ENCODE results near the gene ZNF76. TPM values are rescaled to one million over a fixed set of nuclear protein-coding genes. Genes with fewer than 3 reads are reported as not detected.
"Not testable (repeated sequence)": the region's sequence is repeated elsewhere in the genome, so short reads cannot be mapped to it uniquely, and the experiment has no call there.

The ZNF76 gene
- total RNA-seq, 2 donors from 2014 or later = 25.4 to 26.0 TPM

DNA sequence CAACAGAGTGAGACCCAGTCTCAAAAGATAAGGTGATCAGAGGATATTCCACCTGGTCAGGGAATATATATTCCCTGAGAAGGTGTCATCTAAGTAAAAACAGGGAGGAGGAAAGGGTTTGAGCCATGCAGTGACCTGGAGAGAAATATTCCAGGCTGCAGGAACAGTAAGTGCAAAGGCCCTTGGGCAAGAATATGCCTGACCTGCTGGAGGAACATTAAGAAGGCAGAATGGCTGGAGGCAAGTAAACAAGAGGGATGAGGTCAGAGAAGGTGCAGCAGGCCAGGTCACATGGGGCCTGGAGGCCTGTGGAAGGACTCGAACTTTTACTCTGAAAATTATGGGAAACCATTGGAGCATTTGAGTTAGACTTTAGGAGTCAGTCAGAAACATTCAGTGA is 44.8 kb downstream of the ZNF76 start:
- Histone ChIP-seq H3K4me1 (peaks cover 0 to 21% of the 10 kb centered on the region in 2 donors), H3K27ac (no peak overlapping the region), H3K4me3 (no peak overlapping the region), H3K36me3 (no peaks in the 10 kb centered on the region), H3K9me3 (no peaks in the 10 kb centered on the region), H3K27me3 (no peaks in the 10 kb centered on the region)
- DNase-seq (ENCODE audit: low spot score) = no peak
- TF ChIP-seq, protein P1, sequence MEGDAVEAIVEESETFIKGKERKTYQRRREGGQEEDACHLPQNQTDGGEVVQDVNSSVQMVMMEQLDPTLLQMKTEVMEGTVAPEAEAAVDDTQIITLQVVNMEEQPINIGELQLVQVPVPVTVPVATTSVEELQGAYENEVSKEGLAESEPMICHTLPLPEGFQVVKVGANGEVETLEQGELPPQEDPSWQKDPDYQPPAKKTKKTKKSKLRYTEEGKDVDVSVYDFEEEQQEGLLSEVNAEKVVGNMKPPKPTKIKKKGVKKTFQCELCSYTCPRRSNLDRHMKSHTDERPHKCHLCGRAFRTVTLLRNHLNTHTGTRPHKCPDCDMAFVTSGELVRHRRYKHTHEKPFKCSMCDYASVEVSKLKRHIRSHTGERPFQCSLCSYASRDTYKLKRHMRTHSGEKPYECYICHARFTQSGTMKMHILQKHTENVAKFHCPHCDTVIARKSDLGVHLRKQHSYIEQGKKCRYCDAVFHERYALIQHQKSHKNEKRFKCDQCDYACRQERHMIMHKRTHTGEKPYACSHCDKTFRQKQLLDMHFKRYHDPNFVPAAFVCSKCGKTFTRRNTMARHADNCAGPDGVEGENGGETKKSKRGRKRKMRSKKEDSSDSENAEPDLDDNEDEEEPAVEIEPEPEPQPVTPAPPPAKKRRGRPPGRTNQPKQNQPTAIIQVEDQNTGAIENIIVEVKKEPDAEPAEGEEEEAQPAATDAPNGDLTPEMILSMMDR (IDR thresholded peaks at IDR 0.05) = no peak

GRCh38 chr6:35305117-35305516 is 45.6 kb downstream of the ZNF76 start:
- no peaks in the 10 kb centered on the region for H3K27me3 ChIP-seq
- H3K4me3 ChIP-seq = no peak overlapping the region
- TF ChIP-seq, protein P1 (IDR thresholded peaks at IDR 0.05) = no peak
- H3K36me3 ChIP-seq = no peaks in the 10 kb centered on the region
- no peak overlapping the region for H3K27ac ChIP-seq
- DNase-seq (ENCODE audit: low spot score) = no peak
- peaks cover 0 to 22% of the 10 kb centered on the region in 2 donors for H3K4me1 ChIP-seq
- no peaks in the 10 kb centered on the region for H3K9me3 ChIP-seq

DNA sequence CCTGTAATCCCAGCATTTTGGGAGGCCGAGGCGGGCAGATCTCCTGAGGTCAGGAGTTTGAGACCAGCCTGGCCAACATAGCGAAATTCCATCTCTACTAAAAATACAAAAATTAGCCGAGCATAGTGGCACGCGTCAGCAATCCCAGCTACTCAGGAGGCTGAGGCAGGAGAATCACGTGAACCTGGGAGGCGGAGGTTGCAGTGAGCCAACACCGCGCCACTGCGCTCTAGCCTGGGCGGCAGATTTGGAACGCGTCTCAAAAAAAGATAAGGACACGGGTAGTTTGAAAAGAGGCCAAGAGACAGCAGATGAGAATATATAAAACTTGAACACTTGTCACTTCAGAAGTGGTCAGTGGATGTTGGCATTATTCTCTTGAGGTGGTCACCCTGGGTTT is 47.6 kb downstream of the ZNF76 start:
- Histone ChIP-seq H3K27ac (peak overlapping the region in 1 of 2 donors; percentile 16), H3K4me1 (peaks cover 0 to 30% of the 10 kb centered on the region in 2 donors)
- not testable (repeated sequence) for DNase-seq (ENCODE audit: low spot score); H3K36me3 ChIP-seq; H3K27me3 ChIP-seq; H3K4me3 ChIP-seq; H3K9me3 ChIP-seq

DNA sequence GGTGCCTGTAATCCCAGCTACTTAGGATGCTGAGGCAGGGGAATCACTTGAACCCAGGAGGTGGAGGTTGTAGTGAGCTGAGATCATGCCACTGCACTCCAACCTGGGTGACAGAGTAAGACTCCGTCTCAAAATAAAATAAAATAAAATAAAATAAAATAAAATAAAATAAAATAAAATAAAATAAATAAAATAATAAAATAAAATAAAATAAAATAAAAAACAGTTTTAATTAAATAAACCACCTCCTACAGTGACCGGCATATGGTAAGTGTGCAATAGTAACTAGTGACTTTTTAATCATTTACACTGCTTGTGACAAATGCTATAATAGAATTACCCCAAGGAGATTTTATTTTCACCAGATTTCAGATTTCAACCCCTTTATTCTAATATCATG is 49.0 kb downstream of the ZNF76 start:
- H3K27ac ChIP-seq; DNase-seq (ENCODE audit: low spot score); H3K36me3 ChIP-seq; H3K27me3 ChIP-seq; H3K9me3 ChIP-seq; H3K4me3 ChIP-seq: not testable (repeated sequence)
- H3K4me1 ChIP-seq = peaks cover 0 to 19% of the 10 kb centered on the region in 2 donors

DNA sequence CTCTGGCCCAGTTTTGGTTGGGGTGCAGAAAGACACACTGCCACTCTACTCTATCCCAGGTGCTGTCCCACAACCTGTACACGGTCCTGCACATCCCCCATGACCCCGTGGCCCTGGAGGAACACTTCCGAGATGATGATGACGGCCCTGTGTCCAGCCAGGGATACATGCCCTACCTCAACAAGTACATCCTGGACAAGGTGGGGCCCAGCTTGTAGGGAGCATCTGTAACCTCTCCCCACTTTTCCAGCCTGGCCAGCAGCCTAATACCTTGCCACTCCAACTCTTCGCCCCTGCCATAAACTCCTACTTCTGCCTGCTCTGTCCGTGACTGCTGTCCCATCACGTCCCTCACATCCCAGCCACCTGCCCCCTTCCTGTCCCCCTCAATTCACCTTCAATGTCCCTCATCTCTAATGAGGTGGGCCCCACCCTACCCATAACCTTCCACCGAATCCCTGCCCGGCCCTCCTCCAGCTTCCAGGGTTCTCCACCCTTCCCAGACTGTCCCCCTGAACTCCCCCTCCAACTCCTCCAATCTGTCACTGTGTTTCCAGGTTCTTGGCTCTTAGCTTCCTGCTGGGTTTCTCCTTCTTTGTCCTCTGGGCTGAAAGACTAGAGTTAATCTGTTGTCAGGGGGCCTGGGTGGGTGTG is 50.2 kb downstream of the ZNF76 start:
- H3K4me3 ChIP-seq = no peak overlapping the region
- H3K4me1 ChIP-seq = peaks cover 0 to 17% of the 10 kb centered on the region in 2 donors
- no peaks in the 10 kb centered on the region for H3K27me3 ChIP-seq
- no peaks in the 10 kb centered on the region for H3K36me3 ChIP-seq
- no peaks in the 10 kb centered on the region for H3K9me3 ChIP-seq
- TF ChIP-seq, protein P1 (IDR thresholded peaks at IDR 0.05) = no peak
- DNase-seq (ENCODE audit: low spot score) = no peak
- no peak overlapping the region for H3K27ac ChIP-seq

DNA sequence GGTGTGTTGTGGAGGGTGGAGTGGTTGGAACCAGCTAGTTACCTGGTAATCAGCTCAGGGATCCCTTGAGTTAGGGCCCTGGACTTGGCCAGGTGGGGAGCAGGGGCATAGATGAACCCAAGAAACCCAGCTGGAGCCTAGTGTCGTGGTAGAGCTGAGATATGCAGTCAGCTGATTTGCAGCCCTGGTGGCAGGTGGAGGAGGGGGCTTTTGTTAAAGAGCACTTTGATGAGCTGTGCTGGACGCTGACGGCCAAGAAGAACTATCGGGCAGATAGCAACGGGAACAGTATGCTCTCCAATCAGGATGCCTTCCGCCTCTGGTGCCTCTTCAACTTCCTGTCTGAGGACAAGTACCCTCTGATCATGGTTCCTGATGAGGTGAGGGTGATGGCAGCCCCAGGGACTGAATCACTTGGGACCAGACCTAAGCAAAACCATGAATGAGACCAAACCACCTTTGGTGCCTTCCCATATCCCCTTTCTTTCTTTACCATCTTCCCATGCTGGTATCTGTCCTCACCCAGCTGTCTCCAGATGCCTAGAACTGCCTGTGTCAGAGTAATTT is 50.8 kb downstream of the ZNF76 start:
- Histone ChIP-seq H3K4me3 (no peak overlapping the region), H3K27me3 (no peaks in the 10 kb centered on the region), H3K27ac (no peak overlapping the region), H3K9me3 (no peaks in the 10 kb centered on the region), H3K4me1 (peaks cover 0 to 17% of the 10 kb centered on the region in 2 donors), H3K36me3 (no peaks in the 10 kb centered on the region)
- TF ChIP-seq, protein P1 (IDR thresholded peaks at IDR 0.05) = no peak
- peak; percentile 56 for DNase-seq (ENCODE audit: low spot score)
